ENCODE measurements around the gene REV1.
A peak's percentile ranks its signal among the peaks of the same experiment; 100 is the strongest.

Gene REV1

GRCh38 chr2:99489761-99490622 is at the start of gene REV1:
Gene REV1, minus strand, starts transcription at chr2:99490017. Its CDS starts 25,042 bp downstream, at chr2:99464975.
- DNase-seq (ENCODE audit: low read depth): peak; percentile 85
- H3K4me3 ChIP-seq (ENCODE audit: low read depth, low read length): peak within 1 kb of the TSS; percentile 82
- in situ Hi-C loops (cut with HindIII; ENCODE audit: low sequenced_read_pairs): no loop called here
- peak; percentile 65 for TF ChIP-seq CTCF (IDR thresholded peaks at IDR 0.05; ENCODE audit: low read depth, low read length, missing control alignments)

- in situ Hi-C loops (cut with HindIII; ENCODE audit: low sequenced_read_pairs): no loop called here
- no peak for TF ChIP-seq CTCF (IDR thresholded peaks at IDR 0.05; ENCODE audit: low read depth, low read length, missing control alignments)
- no peak overlapping the region for H3K4me3 ChIP-seq (ENCODE audit: low read depth, low read length)
- no peak for DNase-seq (ENCODE audit: low read depth)
Observed at GRCh38 chr2:99537910-99538485, 48.2 kb upstream of the REV1 start.

- in situ Hi-C loops (cut with HindIII; ENCODE audit: low sequenced_read_pairs): no loop called here
- H3K4me3 ChIP-seq (ENCODE audit: low read depth, low read length): no peak overlapping the region
- no peak for DNase-seq (ENCODE audit: low read depth)
- no peak for TF ChIP-seq CTCF (IDR thresholded peaks at IDR 0.05; ENCODE audit: low read depth, low read length, missing control alignments)
Observed at GRCh38 chr2:99524056-99524455, 34.2 kb upstream of the REV1 start.

GRCh38 chr2:99522157-99522556 is 32.3 kb upstream of the REV1 start:
- in situ Hi-C loops (cut with HindIII; ENCODE audit: low sequenced_read_pairs): no loop called here
- no peak overlapping the region for H3K4me3 ChIP-seq (ENCODE audit: low read depth, low read length)
- no peak for TF ChIP-seq CTCF (IDR thresholded peaks at IDR 0.05; ENCODE audit: low read depth, low read length, missing control alignments)
- DNase-seq (ENCODE audit: low read depth): no peak

- H3K4me3 ChIP-seq (ENCODE audit: low read depth, low read length): no peak overlapping the region
- in situ Hi-C loops (cut with HindIII; ENCODE audit: low sequenced_read_pairs): no loop called here
- TF ChIP-seq CTCF (IDR thresholded peaks at IDR 0.05; ENCODE audit: low read depth, low read length, missing control alignments): no peak
- no peak for DNase-seq (ENCODE audit: low read depth)
Observed at GRCh38 chr2:99520813-99521212, 31.0 kb upstream of the REV1 start.

- no peak overlapping the region for H3K4me3 ChIP-seq (ENCODE audit: low read depth, low read length)
- TF ChIP-seq CTCF (IDR thresholded peaks at IDR 0.05; ENCODE audit: low read depth, low read length, missing control alignments): no peak
- in situ Hi-C loops (cut with HindIII; ENCODE audit: low sequenced_read_pairs): no loop called here
- DNase-seq (ENCODE audit: low read depth): no peak
Observed at GRCh38 chr2:99520195-99520594, 30.4 kb upstream of the REV1 start.

Data from astrocyte of the cerebellum (primary cell).